Skin of body (tissue), 2 donors: ENCODE measurements around the gene AMD1. TPM values are rescaled to one million over a fixed set of nuclear protein-coding genes. Genes with fewer than 3 reads are reported as not detected.
"Not testable (repeated sequence)": the region's sequence is repeated elsewhere in the genome, so short reads cannot be mapped to it uniquely, and the experiment has no call there.

Source experiments
- DNase-seq: peaks from one replicate; lab custom pipeline; 2025; lab: John Stamatoyannopoulos, UW
- total RNA-seq: library from RNA; depleted of rRNA; stranded (reverse); fragments of >200 nt; gene quantifications from one replicate; pipeline ENCODE4 v1.2.3, GENCODE V29; 2014

Gene AMD1
- total RNA-seq, 1 donor from 2014 or later: 79.7 TPM

DNA sequence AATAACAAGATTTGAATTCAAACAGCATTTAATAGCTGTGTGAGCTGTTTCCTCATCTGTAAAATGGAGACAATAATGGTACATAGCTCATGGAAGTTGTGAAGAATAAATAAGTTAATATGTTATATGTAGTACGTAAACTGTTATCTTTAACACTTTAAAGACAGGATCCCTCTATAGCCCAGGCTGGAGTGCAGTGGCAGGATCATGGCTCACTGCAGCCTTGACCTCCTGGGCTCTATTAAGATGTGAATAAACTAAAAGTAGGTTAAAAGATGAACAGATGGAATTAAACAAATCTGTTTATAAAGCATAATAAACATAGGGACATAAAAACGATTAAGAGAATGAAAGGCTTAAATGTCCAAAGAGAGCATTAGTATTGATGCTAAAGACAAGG lies 3.0 kb downstream of the AMD1 start:
- DNase-seq: no peak

DNA sequence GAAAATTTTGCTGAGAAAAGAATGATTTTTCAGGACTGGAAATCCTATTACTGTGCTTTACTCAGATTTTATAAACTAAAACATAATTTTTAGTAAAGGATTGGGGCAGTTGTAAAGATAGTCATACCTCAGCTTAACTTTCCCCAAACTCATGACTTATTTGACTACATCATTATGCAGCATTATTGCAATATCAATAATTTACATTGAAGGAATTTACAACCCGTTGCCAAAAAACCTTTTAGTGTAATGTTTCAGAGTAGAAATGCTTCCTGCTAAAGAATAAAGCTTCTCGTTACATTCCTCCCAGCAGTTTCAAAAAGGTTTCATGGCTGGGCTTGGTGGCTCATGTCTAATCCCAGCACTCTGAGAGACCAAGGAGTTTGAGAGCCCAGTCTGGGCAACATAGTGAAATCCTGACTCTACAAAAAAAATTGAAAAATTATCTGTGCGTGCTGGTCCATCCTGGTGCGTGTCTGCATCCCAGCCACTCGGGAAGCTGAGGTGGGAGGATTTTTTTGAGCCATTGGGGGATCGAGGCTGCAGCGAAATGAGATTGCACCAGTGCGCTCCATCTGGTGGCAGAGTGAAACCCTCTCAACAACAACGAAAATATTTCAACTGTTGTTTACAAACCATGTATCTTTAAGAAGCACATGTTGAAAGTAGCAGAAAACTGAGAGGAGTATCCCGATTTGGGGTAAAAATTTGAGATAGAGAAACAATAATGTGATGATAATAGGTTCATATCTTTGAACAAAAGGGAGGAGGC lies 4.4 kb downstream of the AMD1 start:
- DNase-seq: peak; percentile 14

DNA sequence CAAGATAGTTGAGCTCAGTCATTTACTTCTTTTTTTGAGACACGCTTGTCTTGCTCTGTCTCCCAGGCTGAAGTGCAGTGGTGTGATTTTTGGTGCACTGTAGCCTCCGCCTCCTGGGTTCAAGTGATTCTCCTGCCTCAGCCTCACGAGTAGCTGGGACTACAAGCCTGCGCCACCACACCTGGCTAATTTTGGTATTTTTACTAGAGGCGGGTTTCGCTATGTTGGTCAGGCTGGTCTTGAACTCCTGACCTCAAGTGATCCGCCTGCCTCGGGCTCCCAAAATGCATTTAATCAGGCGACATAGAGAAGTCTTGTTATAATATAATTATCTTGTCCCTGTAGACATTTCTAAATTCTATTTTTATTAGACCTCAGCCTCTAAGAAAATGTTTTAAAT lies 6.1 kb downstream of the AMD1 start:
- no peak for DNase-seq

DNA sequence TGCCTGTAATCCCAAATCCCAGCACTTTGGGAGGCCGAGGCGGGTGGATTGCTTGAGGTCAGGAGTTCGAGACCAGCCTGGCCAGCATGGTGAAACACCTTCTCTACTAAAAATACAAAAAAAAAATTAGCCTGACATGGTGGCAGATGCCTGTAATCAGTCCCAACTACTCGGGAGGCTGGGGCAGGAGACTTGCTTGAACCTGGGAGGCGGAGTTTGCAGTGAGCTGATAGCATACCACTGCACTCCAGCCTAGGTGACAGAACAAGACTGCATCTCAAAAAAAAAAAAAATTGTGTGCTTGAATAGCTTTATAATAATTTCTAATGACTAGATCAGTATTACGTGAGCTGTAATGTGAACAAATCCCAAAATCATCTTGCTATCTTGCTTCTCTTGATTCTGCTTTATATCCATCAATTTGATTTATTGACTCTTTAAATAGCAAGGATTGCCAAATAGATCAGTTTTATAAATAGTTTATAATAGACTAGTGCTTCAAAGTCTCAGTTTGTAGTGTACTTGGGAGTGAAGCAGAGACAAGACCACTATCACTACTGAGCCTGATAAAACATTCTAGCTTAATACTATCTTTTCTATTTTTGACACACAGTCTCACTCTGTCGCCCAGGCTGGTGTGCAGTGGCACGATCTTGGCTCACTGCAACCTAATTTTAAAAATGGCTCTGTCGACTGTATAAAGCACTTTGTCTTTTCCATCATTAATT lies 7.1 kb downstream of the AMD1 start:
- no peak for DNase-seq

DNA sequence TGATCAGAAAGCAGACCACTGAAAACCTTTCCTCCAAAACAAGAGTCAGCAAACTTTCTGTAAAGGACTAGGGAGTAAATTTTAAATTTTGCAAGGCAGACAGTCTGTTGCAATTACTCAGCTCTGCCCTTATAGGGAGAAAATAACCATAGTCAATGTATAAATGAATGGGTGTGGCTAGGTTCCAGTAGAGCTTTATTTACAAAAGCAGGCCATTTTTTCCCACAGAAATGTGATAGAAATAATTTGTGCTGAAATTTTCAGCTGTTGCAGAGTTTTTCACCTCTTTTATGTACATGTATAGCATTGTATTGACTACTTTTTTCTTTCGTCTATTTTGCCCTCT lies 7.7 kb downstream of the AMD1 start:
- DNase-seq: no peak

DNA sequence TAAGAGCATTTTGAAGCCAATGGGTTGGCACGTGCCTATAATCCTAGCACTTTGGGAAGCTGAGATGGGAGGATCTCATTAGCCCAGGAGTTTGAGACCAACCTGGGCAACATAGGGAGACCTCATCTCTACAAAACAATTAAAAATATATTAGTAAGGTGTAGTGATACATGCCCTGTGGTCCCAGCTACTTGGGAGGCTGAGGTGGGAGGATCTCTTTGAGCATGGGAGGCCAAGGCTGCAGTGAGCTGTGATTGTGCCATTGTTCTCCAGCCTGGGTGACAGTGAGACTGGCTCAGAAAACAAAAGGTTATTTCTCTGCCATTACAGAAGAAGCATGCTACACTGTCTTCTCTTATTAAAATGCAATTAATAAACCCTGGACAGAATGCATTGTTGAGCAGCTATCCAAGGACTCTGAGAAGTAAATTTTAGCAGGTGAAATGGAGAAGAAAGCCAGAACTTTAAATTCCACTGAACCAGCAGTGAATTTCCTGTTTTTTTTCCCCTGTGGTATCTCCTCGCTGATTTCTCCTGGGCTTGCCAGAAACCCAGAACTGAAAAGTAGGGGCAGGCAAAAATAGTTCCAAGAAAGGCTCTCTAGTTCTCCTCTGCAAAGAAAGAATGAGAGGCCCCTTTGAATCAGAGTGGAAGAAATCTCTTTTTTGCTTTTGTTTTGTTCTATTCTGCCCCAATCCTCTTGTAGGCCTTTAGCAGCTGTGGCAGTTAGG lies 8.4 kb downstream of the AMD1 start:
- no peak for DNase-seq

DNA sequence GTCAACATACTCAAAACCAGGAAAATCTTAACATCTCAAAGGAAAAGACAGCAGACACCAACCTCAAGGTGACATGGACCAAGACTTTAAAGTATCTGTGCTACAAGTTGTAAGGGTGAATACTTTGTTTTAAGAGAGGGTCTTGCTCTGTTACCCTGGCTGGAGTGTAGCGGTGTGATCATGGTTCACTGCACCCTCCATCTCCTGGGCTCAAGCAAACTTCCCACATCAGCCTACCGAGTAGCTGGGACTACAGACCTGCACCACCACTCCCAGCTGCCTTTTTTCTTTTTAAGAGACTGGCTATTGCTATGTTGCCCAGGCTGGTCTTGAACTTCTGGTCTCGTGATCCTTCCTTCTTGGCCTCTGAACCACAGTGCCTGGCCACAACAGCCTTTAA lies 9.7 kb downstream of the AMD1 start:
- no peak for DNase-seq

DNA sequence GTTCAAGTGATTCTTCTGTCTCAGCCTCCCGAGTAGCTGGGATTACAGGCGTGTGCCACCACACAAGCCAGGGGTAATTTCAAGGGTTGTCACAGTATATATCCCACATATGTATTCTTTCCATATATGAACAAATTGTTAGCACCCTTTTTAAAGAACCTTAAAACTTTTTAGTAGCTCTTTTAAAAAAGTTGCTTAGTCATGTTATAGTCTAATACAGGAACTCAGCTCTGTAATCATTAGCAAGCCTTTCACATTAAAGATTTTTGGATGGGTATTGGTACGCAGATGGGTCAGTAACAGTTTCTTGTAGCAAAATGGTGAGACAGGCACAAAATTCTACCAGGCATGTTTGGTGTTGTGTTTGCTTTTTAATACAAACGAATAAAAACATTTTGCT lies 10.9 kb downstream of the AMD1 start:
- DNase-seq: no peak

DNA sequence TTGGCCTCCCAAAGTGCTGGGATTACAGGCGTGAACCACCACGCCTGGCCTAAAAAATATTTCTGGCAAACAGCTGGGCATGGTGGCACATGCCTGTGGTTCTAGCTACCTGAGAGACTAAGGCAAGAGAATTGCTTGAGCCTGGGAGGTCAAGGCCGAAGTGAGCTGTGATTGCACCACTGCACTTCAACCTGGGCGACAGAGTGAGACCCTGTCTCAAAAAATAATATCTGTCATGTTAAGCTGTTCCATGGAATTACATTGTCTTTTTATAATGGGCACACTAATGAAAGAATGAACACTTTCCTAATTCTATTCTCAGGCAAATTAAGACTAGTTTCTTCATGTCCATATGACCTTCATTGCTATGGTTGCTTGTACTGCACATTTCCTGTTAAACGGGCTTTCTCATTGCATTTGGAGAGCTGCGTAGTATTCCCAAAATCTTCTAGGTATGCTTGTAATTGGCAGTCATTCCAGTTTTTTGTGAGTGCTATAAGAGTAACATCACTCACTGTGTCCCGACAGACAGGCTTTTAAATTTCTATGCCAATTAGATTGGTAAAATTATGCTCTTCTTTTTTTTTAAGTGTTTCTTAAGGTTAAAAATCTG lies 12.1 kb downstream of the AMD1 start:
- DNase-seq: no peak

DNA sequence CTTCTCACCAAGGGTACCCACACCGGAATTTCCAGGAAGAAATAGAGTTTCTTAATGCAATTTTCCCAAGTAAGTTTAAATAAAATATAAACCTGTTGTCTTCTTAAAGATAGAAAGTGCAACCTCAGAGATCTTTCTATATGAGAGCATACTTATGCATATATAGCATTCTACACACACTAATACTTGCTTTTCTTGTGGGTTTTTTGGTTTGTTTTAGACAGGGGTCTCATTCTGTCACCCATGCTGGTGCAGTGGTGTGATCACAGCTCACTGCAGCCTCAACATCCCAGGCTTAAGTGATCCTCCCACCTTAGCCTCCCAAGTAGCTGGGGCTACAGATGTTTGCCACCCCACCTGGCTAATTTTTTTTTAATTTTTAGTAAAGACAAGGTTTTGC lies 15.7 kb downstream of the AMD1 start:
- no peak for DNase-seq

DNA sequence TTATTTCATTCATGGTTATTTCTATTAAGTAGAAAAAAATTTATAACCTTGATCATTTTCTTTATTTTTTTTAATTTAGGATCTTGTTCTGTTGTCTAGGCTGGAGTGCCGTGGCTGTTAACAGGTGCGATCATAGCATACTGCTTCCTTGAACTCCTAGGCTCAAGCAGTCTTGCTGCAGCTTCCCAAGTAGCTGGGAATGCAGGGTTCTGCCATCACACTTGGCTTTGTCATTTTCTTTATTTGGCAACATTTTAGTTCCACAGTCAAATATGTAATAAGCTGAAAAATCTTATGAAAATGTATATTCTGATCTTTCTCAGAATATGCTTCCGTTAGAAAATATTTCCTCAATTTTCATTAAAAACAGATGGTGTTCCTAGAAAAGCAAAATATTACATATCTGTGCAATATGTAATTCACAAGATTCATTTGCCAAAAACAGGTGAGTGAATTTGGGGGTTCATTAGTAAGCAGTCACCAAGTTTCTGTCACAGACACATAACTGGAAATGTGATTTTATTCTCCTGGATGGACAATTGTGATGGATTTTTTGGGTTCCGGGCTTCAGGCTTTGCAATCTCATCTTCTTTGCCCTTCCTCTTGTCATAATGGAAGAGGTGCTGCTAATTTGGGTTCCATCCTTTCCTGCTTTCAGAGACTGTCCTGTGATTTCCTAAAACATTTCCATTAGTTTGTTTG lies 21.5 kb downstream of the AMD1 start:
- no peak for DNase-seq

DNA sequence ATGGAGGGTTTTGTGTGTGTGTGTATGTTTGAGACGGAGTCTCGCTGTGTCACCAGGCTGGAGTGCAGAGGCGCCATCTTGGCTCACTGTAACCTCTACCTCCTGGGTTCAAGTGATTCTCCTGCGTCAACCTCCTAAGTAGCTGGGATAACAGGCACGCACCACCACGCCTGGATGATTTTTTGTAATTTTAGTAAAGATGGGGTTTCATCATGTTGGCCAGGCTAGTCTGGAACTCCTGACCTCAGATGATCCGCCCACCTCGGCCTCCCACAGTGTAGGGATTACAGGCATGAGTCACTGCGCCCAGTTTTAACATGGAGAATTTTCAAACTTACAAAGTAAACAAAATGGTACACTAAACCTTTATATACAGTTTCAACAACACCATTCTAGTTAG lies 22.8 kb downstream of the AMD1 start:
- DNase-seq: no peak

DNA sequence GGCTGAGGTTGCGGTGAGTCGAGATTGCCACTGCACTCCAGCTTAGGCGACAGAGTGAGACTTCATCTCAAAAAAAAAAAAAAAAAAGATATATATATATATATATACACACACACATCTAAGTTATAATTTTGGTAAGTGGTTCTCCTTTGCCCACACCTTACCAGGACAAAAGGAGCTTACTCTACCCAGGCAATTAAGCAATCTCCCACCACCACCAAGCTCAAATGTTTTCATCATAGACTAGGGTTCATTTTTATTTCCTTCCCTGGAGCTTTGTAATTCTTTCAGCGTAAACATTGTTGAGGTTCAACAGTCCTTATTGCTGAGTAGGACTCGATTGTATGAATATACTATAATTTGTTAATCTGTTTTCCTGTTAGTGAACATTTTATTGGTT lies 23.5 kb downstream of the AMD1 start:
- no peak for DNase-seq

DNA sequence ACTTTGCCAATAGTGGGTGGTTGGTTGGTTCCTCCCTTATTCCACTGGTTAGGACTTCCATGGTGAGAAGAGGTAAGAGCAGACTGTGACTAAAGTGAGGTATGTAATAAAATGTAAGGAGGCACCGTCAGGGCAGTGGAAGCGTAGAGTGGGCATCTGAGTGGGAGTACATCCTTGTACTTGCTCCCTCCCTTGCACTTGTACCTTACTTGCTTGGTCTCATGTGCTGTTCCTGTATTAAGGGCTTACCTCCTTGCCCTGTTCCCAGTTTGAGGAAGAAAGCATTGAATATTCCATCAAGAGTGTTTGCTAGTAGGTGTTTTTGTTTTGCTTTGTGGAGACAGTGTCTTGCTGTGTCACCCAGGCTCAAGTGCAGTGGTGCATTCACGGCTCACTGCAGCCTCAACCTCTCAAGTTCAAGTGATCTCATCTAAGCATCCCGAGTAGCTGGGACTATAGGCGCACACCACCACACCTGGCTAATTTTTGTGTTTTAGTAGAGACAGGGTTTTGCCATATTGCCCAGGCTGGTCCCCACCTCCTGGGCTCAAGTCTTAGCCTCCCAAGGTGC lies 25.5 kb downstream of the AMD1 start:
- DNase-seq: no peak

DNA sequence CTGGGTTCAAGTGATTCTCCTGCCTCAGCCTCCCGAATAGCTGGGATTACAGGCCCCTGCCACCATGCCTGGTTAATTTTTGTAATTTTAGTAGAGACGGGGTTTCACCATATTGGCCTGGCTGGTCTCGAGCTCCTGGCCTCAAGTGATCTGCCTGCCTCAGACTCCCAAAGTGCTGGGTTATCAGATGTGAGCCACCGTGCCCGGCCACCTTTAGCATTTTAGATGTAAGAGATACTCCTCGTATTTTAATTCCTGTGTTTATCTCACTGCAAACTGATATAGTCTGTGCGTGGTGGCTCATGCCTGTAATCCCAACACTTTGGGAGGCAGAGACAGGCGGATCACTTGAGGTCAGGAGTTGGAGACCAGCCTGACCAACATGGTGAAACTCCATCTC lies 27.0 kb downstream of the AMD1 start:
- DNase-seq: not testable (repeated sequence)

DNA sequence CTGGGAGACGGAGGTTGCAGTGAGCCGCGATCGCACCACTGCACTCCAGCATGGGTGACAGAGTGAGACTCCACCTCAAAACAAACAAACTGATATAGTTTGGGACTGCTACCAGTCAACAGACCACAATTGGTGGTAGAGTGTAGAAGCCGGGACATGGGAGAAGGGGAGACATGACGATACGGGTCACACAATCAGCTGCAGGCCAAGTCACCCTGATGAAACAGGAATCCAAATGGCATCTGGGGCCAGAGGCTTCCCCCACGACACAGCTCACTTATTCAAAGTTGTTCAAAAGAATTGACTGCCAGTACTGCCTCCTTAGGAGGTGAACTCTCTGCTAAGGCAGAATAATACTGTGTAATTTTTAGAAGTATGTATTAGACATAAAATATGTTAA lies 27.5 kb downstream of the AMD1 start:
- DNase-seq: no peak

DNA sequence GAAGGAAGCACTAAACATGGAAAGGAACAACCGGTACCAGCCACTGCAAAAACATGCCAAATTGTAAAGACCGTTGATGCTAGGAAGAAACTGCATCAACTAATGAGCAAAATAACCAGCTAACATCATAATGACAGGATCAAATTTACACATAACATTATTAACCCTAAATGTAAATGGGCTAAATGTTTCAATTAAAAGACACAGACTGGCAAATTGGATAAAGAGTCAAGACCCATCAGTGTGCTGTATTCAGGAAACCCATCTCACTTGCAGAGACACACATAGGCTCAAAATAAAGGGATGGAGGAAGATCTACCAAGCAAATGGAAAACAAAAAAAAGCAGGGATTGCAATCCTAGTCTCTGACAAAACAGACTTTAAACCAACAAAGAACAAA lies 31.7 kb downstream of the AMD1 start:
- not testable (repeated sequence) for DNase-seq

DNA sequence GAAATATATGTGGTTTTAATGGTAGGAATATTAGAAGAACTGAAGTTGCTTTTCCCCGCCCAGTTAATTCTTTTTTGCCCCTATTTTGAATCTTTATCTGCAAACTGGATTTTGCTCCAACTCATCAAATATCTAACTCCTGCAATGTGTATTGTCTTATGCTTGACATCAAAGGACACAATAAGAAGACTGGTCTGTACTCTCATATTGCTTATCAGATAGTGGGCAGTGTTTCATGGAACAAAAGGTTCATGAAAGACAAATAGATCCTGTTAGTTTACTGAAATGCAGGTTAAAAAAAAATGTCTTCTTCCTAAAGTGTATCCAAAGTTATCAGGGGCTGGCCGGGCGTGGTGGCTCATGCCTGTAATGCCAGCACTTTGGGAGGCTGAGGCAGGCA lies 56.2 kb downstream of the AMD1 start:
- DNase-seq: no peak

DNA sequence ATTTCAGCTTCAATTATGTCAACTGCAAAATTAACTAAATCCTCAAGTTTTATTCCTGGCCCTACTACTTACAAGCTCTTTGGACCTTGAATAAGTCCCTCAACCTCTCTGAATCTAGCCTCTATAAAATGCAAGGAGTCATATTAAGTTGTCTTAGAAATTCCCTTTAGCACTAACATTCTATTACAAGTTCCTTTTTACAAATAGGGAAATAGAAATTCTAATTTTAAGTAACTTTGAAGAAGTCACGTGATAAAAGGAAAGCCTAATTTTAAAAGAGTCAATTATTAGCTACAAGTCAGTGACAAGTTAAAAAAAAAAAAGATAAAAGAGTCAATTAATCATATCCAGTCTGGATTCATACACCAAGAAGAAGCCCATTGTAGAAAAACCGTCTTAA lies 59.3 kb downstream of the AMD1 start:
- DNase-seq: no peak

DNA sequence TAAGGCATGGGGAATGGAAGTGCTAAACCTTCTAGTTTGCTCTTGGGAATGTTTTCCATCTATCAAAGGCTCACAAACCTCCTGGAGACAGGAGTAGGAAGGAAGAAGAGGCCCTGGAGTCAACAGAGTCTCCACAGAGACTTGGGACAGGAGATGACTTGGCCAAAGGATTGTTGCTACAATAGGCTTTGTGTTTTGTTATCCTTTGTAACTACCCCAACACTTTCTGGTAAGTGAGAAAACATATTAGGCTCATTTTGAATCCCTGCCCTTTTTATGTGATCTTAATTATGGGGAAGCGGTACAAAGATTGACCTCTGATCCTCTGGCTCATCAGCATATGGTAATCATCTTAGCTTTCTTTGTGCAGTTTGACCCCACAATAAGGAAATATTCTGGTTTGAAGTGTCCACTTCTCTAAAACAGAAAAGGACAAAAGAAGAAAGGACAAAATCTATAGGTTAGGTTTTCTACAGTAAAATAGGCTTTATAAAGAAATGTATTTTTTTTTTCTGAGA lies 59.9 kb downstream of the AMD1 start:
- no peak for DNase-seq

DNA sequence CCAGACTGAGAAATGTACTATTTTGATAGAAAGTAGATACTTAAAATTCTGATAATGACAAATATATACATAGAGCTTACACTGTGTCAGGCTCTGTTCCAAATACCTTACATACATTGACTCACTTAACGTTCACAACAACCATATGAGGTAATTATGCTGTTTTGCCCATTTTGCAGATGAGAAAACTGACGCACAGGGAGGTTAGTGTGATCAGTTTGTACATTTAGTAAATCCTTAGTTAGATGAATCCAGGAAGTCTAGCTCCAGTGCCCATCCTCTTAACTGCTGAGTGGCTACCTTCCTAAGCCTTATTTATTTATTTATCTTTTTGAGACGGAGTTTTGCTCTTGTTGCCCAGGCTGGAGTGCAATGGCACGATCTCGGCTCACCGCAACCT lies 60.6 kb downstream of the AMD1 start:
- DNase-seq: no peak
